Liver (tissue), 9 donors: ENCODE results near the gene COX6B1. TPM values are rescaled to one million over a fixed set of nuclear protein-coding genes. Genes with fewer than 3 reads are reported as not detected.
A peak's percentile ranks its signal among the peaks of the same experiment; 100 is the strongest.

Experiments
- DNase-seq: peaks from one replicate; pipeline ENCODE4 v3.0.0-alpha.2; 2017; ENCODE audit warnings: low spot score
- H3K27ac ChIP-seq, 2 donors: one replicate each; pipeline ENCODE4 v1.7.0; 2013; ENCODE audit warnings: inconsistent platforms in 2 of 2, low read length in 2 of 2, control low read depth in 1 of 2, low read depth in 1 of 2, mild to moderate bottlenecking in 1 of 2
- H3K27me3 ChIP-seq, 4 donors: one replicate each; pipeline versions ENCODE4 v1.6.1 to v1.7.0; 2013; ENCODE audit warnings: low read length in 3 of 4, inconsistent platforms in 1 of 4, mild to moderate bottlenecking in 1 of 4, moderate library complexity in 1 of 4; ENCODE audit not compliant: control insufficient read depth in 4 of 4, insufficient read depth in 4 of 4
- H3K36me3 ChIP-seq, 4 donors: one replicate each; pipeline versions ENCODE4 v1.6.1 to v1.7.0; 2013; ENCODE audit warnings: low read length in 3 of 4, mild to moderate bottlenecking in 3 of 4, low read depth in 1 of 4, moderate library complexity in 1 of 4; ENCODE audit not compliant: control insufficient read depth in 4 of 4, insufficient read depth in 3 of 4
- H3K4me1 ChIP-seq, 4 donors: one replicate each; pipeline versions ENCODE4 v1.6.1 to v1.7.0; 2013; ENCODE audit warnings: low read length in 3 of 4, mild to moderate bottlenecking in 3 of 4, moderate library complexity in 1 of 4; ENCODE audit not compliant: control insufficient read depth in 4 of 4, insufficient read depth in 4 of 4
- H3K4me3 ChIP-seq, 3 donors: one replicate each; pipeline versions ENCODE4 v1.6.1 to v1.7.0; 2013; ENCODE audit warnings: low read length in 3 of 3, control low read depth in 1 of 3, low read depth in 1 of 3, mild to moderate bottlenecking in 1 of 3
- H3K9ac ChIP-seq, 2 donors: one replicate each; pipeline ENCODE4 v1.7.0; 2013; ENCODE audit warnings: low read length in 2 of 2, mild to moderate bottlenecking in 2 of 2, moderate library complexity in 2 of 2, control low read depth in 1 of 2, low read depth in 1 of 2
- H3K9me3 ChIP-seq, 4 donors: one replicate each; pipeline versions ENCODE4 v1.6.1 to v1.7.0; 2013; ENCODE audit warnings: low read length in 3 of 4; ENCODE audit not compliant: control insufficient read depth in 4 of 4
- ATF3 ChIP-seq: IDR thresholded peaks from 2 replicates; pipeline ENCODE4 v1.6.1; 2016; ENCODE audit warnings: antibody characterized with exemption
- CTCF ChIP-seq: fragments of 150-350 bp; IDR thresholded peaks from 2 replicates; pipeline ENCODE4 v1.5.1; 2017; ENCODE audit warnings: improper control_type of control experiment, low read depth, low read length; ENCODE audit not compliant: missing input control
- EGR1 ChIP-seq, 2 donors: IDR thresholded peaks; 2 replicates each; pipeline ENCODE4 v1.6.1; 2016 to 2018; ENCODE audit warnings: antibody characterized with exemption in 2 of 2, low read depth in 2 of 2
- FOXA2 ChIP-seq: IDR thresholded peaks from 2 replicates; pipeline ENCODE4 v1.6.1; 2016; ENCODE audit warnings: antibody characterized with exemption
- GABPA ChIP-seq, 2 donors: IDR thresholded peaks in 1 of 2; conservative IDR thresholded peaks in 1 of 2; 2 replicates each; pipeline ENCODE4 v1.6.1; 2016; ENCODE audit warnings: antibody characterized with exemption in 2 of 2, mild to moderate bottlenecking in 1 of 2, moderate library complexity in 1 of 2
- HNF4A ChIP-seq, 2 donors: conservative IDR thresholded peaks; 2 replicates each; pipeline ENCODE4 v1.6.1; 2016; ENCODE audit warnings: antibody characterized with exemption in 2 of 2, mild to moderate bottlenecking in 2 of 2
- HNF4G ChIP-seq: IDR thresholded peaks from 2 replicates; pipeline ENCODE4 v1.6.1; 2016; ENCODE audit warnings: antibody characterized with exemption
- JUND ChIP-seq, 2 donors: IDR thresholded peaks; 2 replicates each; pipeline ENCODE4 v1.6.1; 2016; ENCODE audit warnings: antibody characterized with exemption in 2 of 2
- MAX ChIP-seq: IDR thresholded peaks from 2 replicates; pipeline ENCODE4 v1.6.1; 2016; ENCODE audit warnings: antibody characterized with exemption
- NR2F2 ChIP-seq: IDR thresholded peaks from 2 replicates; pipeline ENCODE4 v1.6.1; 2016; ENCODE audit warnings: antibody characterized with exemption
- RAD21 ChIP-seq, 2 donors: IDR thresholded peaks; 2 replicates each; pipeline ENCODE4 v1.6.1; 2016; ENCODE audit warnings: antibody characterized with exemption in 2 of 2, mild to moderate bottlenecking in 2 of 2
- REST ChIP-seq: IDR thresholded peaks from 2 replicates; pipeline ENCODE4 v1.6.1; 2016; ENCODE audit warnings: antibody characterized with exemption, mild to moderate bottlenecking
- RXRA ChIP-seq, 2 donors: IDR thresholded peaks; 2 replicates each; pipeline ENCODE4 v1.6.1; 2017 to 2018; ENCODE audit warnings: antibody characterized with exemption in 2 of 2, mild to moderate bottlenecking in 1 of 2
- SP1 ChIP-seq: IDR thresholded peaks from 2 replicates; pipeline ENCODE4 v1.6.1; 2018; ENCODE audit warnings: antibody characterized with exemption, mild to moderate bottlenecking
- TAF1 ChIP-seq: conservative IDR thresholded peaks from 2 replicates; pipeline ENCODE4 v1.6.1; 2016; ENCODE audit warnings: antibody characterized with exemption, mild to moderate bottlenecking
- YY1 ChIP-seq: IDR thresholded peaks from 2 replicates; pipeline ENCODE4 v1.6.1; 2016; ENCODE audit warnings: antibody characterized with exemption, mild to moderate bottlenecking
- ZBTB33 ChIP-seq: IDR thresholded peaks from 2 replicates; pipeline ENCODE4 v1.6.1; 2016; ENCODE audit warnings: antibody characterized with exemption
- WGBS: extraction: QIAGEN DNeasy Blood & Tissue Kit; methylation state at CpG from one replicate; pipeline ENCODE4 v1.1.7; 2013; 5-methylcytosine and 5-hydroxymethylcytosine counted together
- polyA plus RNA-seq, 2 donors: library from polyadenylated mRNA; stranded (reverse) in 1 of 2; unstranded in 1 of 2; fragments of 200-250 nt in 1 of 2; fragments of >200 nt in 1 of 2; fragmentation: Nextera tagmentation in 1 of 2; extraction: Ambion mirVana in 1 of 2; gene quantifications; one replicate each; pipeline versions ENCODE4 v1.2.1 to v1.2.3, GENCODE V29; 2013 to 2015
- total RNA-seq, 2 donors: library from RNA; depleted of rRNA; stranded (reverse); fragments of >200 nt; gene quantifications; one replicate each; pipeline ENCODE4 v1.2.3, GENCODE V29; 2014
- donor health status: healthy.
- donor health status: healthy.
- donor health status: healthy.
- donor health status: healthy.
- donor health status: healthy.

Gene COX6B1
- total and polyA plus RNA-seq, 4 donors = 139 to 518 (median 321) TPM

- Histone ChIP-seq H3K36me3 (no peaks in the 10 kb centered on the region), H3K27ac (peak overlapping the region; percentile 92 to 93), H3K27me3 (no peaks in the 10 kb centered on the region), H3K9ac (peak overlapping the region; percentile 55 to 78), H3K4me1 (peaks cover 0 to 20% (median 11%) of the 10 kb centered on the region in 4 donors), H3K9me3 (no peaks in the 10 kb centered on the region), H3K4me3 (peak overlapping the region; percentile 67 to 83 (median 71))
- no peak for TF ChIP-seq NR2F2
- TF ChIP-seq YY1 = peak; percentile 30
- peak in 1 of 2 donors; percentile 10 for TF ChIP-seq HNF4A (conservative IDR thresholded peaks at IDR 0.05)
- no peak for TF ChIP-seq GABPA (IDR thresholded peaks at IDR 0.05 in 1 of 2, conservative IDR thresholded peaks at IDR 0.05 in 1 of 2)
- TF ChIP-seq ZBTB33 = no peak
- TF ChIP-seq JUND (IDR thresholded peaks at IDR 0.05) = no peak
- TF ChIP-seq RXRA (IDR thresholded peaks at IDR 0.05) = peak; percentile 16 to 20
- TF ChIP-seq REST = peak; percentile 55
- TF ChIP-seq ATF3 = no peak
- no peak for TF ChIP-seq RAD21 (IDR thresholded peaks at IDR 0.05)
- TF ChIP-seq EGR1 (IDR thresholded peaks at IDR 0.05; ENCODE audit: low read depth in 2 of 2) = peak; percentile 40 to 47
- peak; percentile 36 for TF ChIP-seq SP1
- no peak for TF ChIP-seq MAX
- no peak for TF ChIP-seq FOXA2
- TF ChIP-seq TAF1 = peak; percentile 73
- TF ChIP-seq CTCF = no peak
- no peak for TF ChIP-seq HNF4G
- DNase-seq = peak; percentile 87
- WGBS = under 1% methylated on average over 69 of the region's 69 CpGs
Measured at GRCh38 chr19:35643255-35644205, 4.6 kb upstream of the COX6B1 start.
